SU-DHL-6 (cell line): Measurements from ENCODE around the gene AP5Z1.

Source experiments
- H2AFZ ChIP-seq: fragments of 200-600 bp; sonication (generic); 2 replicates; pipeline ENCODE4 v1.6.1; 2014; ENCODE audit warnings: low read depth, mild to moderate bottlenecking, moderate library complexity, mixed read lengths, antibody characterized with exemption, low read length; ENCODE audit not compliant: severe bottlenecking
- H3F3A ChIP-seq: fragments of 200-600 bp; shearing (Covaris generic); 2 replicates; pipeline ENCODE4 v1.6.0; 2016; ENCODE audit warnings: antibody characterized with exemption, mild to moderate bottlenecking; ENCODE audit not compliant: insufficient read depth
- H3K27ac ChIP-seq: fragments of 200-600 bp; sonication (generic); 2 replicates; pipeline ENCODE4 v1.5.1; 2016; ENCODE audit warnings: low read depth, mild to moderate bottlenecking, low read length, moderate library complexity, mixed read lengths
- H3K27me3 ChIP-seq: fragments of 200-600 bp; sonication (generic), shearing (Covaris generic); 2 replicates; pipeline ENCODE4 v1.6.0; 2014; ENCODE audit warnings: mild to moderate bottlenecking, low read length
- H3K36me3 ChIP-seq: fragments of 200-600 bp; sonication (generic); 2 replicates; pipeline ENCODE4 v1.6.1; 2014; ENCODE audit warnings: mild to moderate bottlenecking, low read length, mixed read lengths
- H3K4me2 ChIP-seq: fragments of 300-600, 200-600 bp; shearing (Covaris generic), sonication (generic); 2 replicates; pipeline ENCODE4 v1.6.0; 2014; ENCODE audit warnings: low read length, low read depth, mild to moderate bottlenecking; ENCODE audit not compliant: poor library complexity, severe bottlenecking
- H3K4me3 ChIP-seq: fragments of 200-600 bp; sonication (generic); 2 replicates; pipeline ENCODE4 v1.5.1; 2014; ENCODE audit warnings: antibody characterized with exemption, low read length, mild to moderate bottlenecking, mixed read lengths; ENCODE audit not compliant: insufficient read depth, poor library complexity, severe bottlenecking
- H3K79me2 ChIP-seq: fragments of 200-600 bp; sonication (generic); 2 replicates; pipeline ENCODE4 v1.6.1; 2014; ENCODE audit warnings: mild to moderate bottlenecking, low read length, moderate library complexity; ENCODE audit not compliant: insufficient read depth
- H3K9ac ChIP-seq: fragments of 200-600 bp; sonication (generic); 2 replicates; pipeline ENCODE4 v1.7.0; 2014; ENCODE audit warnings: mild to moderate bottlenecking, low read length
- H3K9me2 ChIP-seq: fragments of 200-600 bp; sonication (generic); replicated peaks from 2 replicates; pipeline ENCODE4 v1.6.1; 2014; ENCODE audit warnings: low read length; ENCODE audit not compliant: insufficient read depth
- H3K9me3 ChIP-seq: fragments of 200-600 bp; sonication (generic); 2 replicates; pipeline ENCODE4 v1.6.1; 2014; ENCODE audit warnings: low read length, mixed read lengths; ENCODE audit not compliant: insufficient read depth
- H4K20me1 ChIP-seq: fragments of 200-600 bp; sonication (generic); 2 replicates; pipeline ENCODE4 v1.6.1; 2014; ENCODE audit warnings: low read depth, mild to moderate bottlenecking, antibody characterized with exemption, low read length, moderate library complexity, mixed read lengths
- EZH2phosphoT487 ChIP-seq: fragments of 200-600 bp; sonication (generic), shearing (Covaris generic); conservative IDR thresholded peaks from 2 replicates; pipeline ENCODE4 v1.6.1; 2018; ENCODE audit warnings: mild to moderate bottlenecking, antibody characterized with exemption, low read length, moderate library complexity, mixed read lengths
- TF ChIP-seq, protein P1 (sequence below): fragments of 200-600 bp; sonication (generic); IDR thresholded peaks from one replicate; pipeline ENCODE4 v1.5.1; 2017; ENCODE audit warnings: antibody characterized with exemption, mild to moderate bottlenecking, low read length, moderate library complexity; ENCODE audit not compliant: insufficient read depth, poor library complexity, severe bottlenecking

Gene AP5Z1

DNA sequence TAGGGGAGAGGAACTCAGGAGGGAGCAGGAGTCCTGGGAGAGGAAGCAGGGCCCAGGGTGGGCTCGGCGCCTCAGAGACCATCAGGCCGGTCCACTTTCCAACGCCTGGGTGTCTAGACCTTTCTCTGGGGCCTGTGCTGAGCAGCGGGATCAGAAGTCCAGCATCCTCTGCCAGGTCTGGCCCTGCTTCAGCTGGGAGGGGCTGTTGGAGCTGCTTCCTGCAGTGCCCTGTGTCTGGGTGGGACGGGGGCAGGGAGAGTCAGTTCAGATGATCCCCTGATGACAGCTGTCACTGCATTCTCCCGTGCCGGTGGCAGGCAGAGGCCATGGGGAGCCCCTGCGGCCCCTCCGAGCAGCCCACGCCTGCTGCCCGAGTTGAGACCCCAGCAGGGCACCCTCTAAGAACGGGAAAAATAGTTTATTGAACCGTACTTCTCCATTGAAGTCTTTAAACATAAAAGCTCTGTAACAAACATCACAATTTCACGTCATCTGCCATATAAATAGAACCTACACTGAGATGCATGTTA, 23.3 kb downstream of the AP5Z1 start:
- Histone ChIP-seq H3K9me3 (no peaks in the 10 kb centered on the region), H3K9me2 (no peaks in the 10 kb centered on the region)

DNA sequence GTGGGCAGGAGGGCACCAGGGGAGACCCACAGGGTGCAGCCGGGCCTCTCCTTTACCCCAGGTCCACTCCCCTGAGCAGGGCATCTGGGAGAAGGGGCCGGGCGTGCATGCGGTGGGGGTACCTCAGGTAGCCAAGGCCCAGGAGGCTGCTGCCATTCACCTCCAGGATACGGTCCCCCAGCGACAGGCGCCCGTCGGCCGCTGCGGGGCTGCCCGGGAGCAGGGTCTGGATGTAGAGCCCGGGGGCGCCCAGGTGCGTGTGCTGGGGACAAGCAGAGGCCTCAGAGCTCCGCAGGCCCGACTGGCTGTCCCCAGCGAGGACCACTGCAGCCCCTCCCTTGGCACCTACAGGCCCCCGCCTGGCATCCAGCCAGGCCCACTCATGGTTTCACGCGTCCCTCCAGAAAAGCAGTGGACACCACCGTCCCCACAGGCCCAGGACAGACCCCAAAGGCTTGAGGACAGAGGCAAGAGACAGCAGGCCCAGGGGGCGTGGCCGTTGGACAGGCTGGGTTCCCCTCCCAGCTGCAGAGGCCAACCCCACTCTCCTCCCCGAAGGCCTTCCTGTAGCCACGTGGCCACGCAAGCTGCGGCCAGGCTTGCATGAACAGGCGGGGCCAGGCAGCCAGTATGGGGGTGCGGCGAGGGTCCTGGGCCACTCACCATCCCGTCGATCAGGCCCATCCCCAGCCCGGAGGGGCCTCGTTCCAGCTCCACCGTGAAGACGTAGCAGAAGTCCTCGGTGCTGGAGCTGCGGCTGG, 24.3 kb downstream of the AP5Z1 start:
- Histone ChIP-seq H3K27ac (no peak overlapping the region), H3K36me3 (no peaks in the 10 kb centered on the region), H4K20me1 (no peaks in the 10 kb centered on the region), H3K79me2 (no peaks in the 10 kb centered on the region), H2AFZ (no peak overlapping the region), H3F3A (no peaks in the 10 kb centered on the region), H3K9me2 (no peaks in the 10 kb centered on the region), H3K9ac (no peak overlapping the region), H3K27me3 (no peaks in the 10 kb centered on the region), H3K4me2 (no peak overlapping the region), H3K4me3 (no peak overlapping the region), H3K9me3 (no peaks in the 10 kb centered on the region)
- TF ChIP-seq, protein P1, sequence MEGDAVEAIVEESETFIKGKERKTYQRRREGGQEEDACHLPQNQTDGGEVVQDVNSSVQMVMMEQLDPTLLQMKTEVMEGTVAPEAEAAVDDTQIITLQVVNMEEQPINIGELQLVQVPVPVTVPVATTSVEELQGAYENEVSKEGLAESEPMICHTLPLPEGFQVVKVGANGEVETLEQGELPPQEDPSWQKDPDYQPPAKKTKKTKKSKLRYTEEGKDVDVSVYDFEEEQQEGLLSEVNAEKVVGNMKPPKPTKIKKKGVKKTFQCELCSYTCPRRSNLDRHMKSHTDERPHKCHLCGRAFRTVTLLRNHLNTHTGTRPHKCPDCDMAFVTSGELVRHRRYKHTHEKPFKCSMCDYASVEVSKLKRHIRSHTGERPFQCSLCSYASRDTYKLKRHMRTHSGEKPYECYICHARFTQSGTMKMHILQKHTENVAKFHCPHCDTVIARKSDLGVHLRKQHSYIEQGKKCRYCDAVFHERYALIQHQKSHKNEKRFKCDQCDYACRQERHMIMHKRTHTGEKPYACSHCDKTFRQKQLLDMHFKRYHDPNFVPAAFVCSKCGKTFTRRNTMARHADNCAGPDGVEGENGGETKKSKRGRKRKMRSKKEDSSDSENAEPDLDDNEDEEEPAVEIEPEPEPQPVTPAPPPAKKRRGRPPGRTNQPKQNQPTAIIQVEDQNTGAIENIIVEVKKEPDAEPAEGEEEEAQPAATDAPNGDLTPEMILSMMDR = no peak
- no peak for TF ChIP-seq EZH2phosphoT487

More for the DNA sequence above, 23.3 kb downstream of the AP5Z1 start:
- Histone ChIP-seq H3K4me2 (no peak overlapping the region), H3F3A (no peaks in the 10 kb centered on the region), H4K20me1 (no peaks in the 10 kb centered on the region), H2AFZ (no peak overlapping the region), H3K27me3 (no peaks in the 10 kb centered on the region), H3K79me2 (no peaks in the 10 kb centered on the region), H3K4me3 (no peak overlapping the region), H3K9ac (no peak overlapping the region), H3K36me3 (no peaks in the 10 kb centered on the region), H3K27ac (no peak overlapping the region)
- TF ChIP-seq, protein P1 = no peak
- no peak for TF ChIP-seq EZH2phosphoT487

DNA sequence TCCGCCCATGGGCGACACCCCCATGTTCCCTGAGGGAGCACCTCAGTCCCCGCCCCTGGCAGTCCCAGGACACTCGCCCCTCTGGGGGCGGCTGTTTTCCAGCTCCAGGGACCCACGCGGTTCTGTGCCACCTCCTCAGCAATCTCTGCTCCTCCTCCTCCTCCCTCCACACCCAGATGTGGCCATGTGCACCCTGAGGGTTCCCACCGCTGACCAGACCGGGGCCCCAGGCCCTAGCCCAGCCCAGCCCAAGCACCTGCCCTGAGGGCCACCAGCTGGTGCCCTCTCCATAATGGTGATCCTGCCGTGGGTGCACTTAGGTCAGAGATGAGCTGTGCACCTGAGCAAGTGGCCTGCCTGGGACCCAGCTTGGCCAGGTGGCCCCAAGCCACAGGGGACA, 25.1 kb downstream of the AP5Z1 start:
- H3K27me3 ChIP-seq = no peaks in the 10 kb centered on the region
- no peak overlapping the region for H3K27ac ChIP-seq
- no peak overlapping the region for H3K9ac ChIP-seq
- TF ChIP-seq, protein P1 = no peak
- TF ChIP-seq EZH2phosphoT487 = no peak
- H3K36me3 ChIP-seq = no peaks in the 10 kb centered on the region
- no peak overlapping the region for H3K4me2 ChIP-seq
- H3F3A ChIP-seq = no peaks in the 10 kb centered on the region
- H3K9me3 ChIP-seq = no peaks in the 10 kb centered on the region
- H3K9me2 ChIP-seq = no peaks in the 10 kb centered on the region
- no peaks in the 10 kb centered on the region for H3K79me2 ChIP-seq
- no peak overlapping the region for H3K4me3 ChIP-seq
- H2AFZ ChIP-seq = no peak overlapping the region
- no peaks in the 10 kb centered on the region for H4K20me1 ChIP-seq
